SHP77 treated with DMSO at 0.1 percent for 48 hours (cell line): ENCODE measurements around the gene HDAC10.

ENCODE experiments used
- DNase-seq: peaks from one replicate; lab custom pipeline; 2025; lab: John Stamatoyannopoulos, UW

The HDAC10 gene

DNA sequence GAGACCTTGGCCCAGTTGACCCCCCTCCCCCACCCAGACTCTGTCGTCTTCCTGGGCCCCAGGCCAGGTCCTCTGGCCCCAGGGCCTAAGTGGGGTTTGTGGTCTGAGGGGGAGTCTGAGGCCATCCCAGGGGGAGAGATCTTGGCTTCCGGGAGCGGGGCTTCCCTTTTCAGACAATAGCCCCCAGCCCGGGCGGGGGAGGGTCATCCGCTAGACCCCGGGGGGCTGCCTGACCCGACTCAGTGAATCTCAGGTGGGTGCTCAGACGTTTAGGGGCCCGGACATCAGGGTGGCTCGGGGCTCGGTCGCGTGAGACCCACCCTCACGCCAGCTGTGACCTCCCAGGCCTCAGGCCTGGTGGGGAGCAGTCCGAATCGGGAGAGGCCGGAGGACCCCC, 18.5 kb upstream of the HDAC10 start:
- DNase-seq = no peak

DNA sequence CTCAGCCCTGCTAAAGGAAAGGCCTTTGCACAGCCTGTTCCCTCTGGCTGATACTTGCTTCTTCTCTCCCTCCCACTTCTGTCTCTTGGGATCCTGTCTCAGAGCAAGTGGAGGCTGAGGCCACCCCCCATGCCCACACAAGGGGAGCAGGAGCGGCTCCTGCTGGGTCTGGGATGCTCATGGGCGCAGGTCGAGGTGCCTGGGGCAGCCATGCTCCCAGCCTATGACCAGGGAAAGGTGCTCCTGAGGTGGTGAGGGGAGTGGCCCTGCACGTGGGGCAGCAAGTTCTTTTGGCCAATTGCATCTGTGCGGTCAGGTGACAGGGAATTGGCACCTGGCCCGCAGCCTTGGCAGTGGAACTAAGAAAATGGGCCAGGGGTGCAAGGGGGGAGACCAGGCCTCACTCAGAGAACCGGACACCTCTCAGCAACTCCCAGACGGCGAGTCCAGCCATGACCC, 17.6 kb upstream of the HDAC10 start:
- DNase-seq = no peak

GRCh38 chr22:50267591-50268390, 16.7 kb upstream of the HDAC10 start:
- no peak for DNase-seq

GRCh38 chr22:50266994-50267393, 15.9 kb upstream of the HDAC10 start:
- DNase-seq = no peak

GRCh38 chr22:50264946-50265669, 14.0 kb upstream of the HDAC10 start:
- no peak for DNase-seq

GRCh38 chr22:50264104-50264745, 13.2 kb upstream of the HDAC10 start:
- DNase-seq = no peak

GRCh38 chr22:50262973-50263617, 12.0 kb upstream of the HDAC10 start:
- no peak for DNase-seq

DNA sequence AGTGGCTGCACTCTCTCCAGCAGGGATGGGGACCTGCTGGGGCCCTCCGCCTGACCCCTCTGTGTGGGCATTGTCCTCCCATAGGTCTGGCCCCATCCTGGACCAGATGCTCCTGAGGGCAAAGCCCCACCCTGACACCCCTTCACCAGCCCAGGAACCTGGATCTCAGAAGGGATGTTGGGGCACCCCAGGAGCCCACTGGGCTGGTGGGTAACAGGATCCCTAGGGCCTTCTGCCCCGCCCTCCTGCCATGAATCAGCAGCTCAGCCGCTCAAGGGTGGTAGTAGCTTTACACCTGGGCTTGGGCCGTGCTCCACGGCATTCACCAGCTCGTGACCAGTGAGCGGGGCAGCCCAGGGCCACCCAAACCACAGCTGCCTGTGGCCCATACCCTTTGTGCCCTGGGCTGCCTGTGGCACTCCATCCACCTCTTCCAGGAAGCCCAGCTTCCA, 11.4 kb upstream of the HDAC10 start:
- DNase-seq = no peak

DNA sequence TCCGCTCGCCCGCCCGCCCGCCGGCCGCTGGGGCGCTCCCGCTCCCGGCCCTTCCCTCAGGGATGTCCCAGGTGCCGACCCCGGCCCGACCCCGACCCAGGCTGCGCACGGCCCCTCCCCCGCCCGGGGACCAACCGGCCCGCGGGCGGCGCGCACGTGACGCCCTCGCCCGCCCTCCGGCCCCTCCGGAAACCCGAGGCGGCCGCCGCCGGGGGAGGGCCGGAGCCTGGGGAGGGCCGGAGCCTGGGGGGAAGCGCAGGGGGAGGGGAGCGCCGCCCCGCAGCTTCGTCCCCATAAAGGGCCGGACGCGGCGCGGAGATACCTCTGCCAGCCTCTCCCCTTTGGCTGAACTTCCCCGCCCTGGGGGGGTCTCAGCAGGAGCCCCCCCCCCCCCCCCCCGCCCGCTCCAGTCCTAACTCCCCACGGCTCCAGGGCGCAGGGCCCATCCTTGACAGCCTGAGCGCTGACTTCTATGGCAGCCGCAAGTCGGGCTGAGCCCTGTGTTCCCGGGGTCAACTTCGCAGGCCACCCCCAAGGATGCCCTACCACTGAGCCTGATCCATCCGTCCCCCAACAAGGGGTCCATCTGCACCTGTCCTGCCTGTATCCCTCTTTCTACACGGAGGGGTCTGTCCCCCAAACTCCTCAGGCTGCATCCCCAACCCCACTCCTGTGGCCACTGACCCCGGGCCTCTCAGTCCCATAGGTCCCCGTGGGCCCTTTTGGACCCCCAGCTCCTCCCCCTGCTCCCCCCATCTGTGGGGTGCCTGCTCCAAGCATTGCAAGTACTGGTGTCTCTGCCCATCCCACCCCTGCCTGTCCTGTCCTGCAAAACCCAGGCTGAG, 10.8 kb upstream of the HDAC10 start, which contains the start of gene MAPK12:
MAPK12 (minus strand) TSS at position 69 of the 845 bp plus-strand sequence. CDS start 174 bp downstream, outside the sequence.
- DNase-seq = no peak

DNA sequence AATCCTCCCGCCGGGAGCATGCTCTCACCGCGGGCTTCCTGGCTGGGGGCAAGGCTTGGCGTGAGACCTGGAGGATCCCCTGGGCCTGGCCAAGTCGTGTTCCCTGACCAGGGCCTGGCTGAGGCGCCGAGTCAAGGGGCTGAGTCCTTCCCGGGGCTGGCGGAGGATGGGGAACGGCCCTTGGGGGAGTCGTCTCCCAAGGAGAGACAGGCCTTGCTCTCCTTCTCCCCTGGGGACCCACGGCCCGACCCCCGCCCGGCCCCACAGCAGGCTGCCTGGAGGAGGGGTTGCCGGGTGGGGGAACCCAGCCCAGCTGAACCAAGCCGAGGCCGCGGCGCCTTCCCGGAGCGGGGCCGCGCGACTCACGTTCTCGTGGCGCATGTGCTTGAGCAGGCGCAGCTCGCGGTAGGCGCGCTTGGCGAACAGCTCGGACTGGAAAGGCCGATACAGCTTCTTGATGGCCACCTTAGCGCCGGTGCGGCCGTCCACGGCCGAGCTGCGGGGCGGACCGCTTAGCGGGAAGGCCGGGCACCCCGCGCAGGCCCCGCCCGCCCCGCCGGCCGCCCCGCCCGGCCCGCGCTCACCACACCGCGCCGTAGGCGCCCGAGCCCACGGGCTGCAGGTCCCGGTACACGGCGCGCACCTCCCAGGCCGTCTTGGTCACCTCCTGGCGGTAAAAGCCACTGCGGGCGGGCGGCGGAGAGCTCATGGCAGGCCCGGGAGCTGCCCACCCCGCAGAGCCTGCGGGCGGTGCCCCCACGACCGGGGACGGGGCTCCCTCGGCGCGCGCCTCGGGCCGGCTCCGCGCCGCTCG, 9.9 kb upstream of the HDAC10 start:
- DNase-seq = no peak

- no peak for DNase-seq
Measured at GRCh38 chr22:50260434-50260800, 9.4 kb upstream of the HDAC10 start.

GRCh38 chr22:50259302-50259701, 8.2 kb upstream of the HDAC10 start:
- no peak for DNase-seq

DNA sequence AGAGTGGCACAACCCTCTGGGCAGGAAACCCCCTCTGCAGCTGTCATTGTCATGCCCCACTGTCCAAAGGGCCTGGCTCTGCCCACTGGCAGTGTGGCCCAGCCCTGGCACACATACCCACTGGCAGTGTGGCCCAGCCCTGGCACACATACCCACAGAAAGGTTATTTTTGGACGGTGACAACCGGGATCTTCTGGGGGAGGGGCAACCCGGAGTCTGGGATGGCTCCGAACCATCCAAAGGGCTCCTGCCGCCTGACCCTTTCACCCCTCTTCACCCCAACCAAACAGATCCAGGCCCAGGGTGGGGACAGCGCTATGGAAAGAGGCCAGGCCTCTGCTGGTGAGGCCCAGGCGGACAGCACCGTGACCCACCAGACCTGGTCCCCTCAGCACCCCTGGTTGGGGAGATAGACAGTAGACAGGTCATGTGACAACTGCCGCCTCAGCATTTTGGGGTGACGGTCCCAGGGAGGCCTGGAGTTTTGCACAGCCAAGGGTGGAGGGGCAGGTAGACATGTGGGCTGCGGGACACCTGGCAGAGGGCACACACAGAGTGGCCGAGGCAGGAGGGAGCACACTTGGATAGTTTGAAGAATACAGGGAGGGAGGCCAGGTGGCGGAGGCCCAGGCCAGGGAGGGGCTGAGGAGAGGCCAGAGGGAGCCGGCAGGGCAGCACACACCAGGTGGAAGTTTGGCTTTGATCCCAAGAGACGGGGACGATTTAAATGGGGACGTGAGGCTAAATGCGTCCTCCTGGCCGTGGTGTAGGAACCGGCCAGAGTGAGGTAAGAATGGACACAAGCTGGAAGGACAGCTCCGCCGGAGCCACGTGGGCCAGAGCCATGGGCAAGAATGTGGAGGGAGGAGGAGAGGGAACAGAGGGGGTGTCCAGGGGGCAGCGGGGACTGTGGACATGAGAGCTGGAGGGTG, 7.6 kb upstream of the HDAC10 start:
- DNase-seq = no peak

DNA sequence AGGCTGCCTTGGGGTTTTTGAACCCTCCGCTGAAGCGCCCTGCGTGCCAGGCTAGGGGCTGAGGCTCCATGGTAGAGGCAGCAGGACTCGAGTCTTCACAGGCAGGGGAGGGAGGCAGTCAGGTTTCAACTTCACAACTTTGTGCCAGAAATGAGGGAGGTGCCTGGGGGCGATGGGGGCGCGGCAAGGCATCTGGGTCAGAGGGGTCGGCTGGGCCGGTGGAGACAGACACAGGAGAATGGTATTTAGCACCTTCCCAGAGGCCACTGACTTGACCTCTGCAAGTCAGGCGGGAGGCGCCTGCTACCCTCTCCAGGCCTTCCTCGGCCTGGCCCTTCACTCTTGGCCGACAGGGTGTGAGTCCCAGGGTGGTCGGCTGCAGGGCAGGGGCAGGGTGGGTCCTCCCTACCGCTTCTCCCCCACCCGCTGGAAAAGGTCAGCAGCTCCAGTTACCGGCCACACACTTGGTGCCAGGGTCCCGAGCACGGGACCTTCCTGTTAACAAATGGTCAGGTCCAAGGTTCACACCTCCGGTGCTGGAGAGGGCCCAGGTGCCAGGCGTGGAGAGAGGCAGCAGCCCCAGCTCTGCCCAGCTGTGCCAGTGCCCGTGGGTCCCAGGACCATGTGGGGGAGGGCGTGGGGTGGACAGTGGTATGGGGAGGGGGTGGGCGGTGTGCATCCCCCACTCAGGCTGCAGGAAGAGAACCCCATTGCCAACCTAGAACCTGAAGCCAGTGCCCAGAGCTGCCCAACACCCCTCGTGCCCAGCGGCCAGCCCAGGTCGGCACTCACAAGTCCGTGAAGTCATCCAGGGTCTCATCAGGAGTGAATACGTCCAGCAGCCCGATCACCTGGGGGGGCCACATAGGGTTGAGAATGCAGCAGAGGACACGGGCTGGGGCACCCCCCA, 6.6 kb upstream of the HDAC10 start:
- no peak for DNase-seq

DNA sequence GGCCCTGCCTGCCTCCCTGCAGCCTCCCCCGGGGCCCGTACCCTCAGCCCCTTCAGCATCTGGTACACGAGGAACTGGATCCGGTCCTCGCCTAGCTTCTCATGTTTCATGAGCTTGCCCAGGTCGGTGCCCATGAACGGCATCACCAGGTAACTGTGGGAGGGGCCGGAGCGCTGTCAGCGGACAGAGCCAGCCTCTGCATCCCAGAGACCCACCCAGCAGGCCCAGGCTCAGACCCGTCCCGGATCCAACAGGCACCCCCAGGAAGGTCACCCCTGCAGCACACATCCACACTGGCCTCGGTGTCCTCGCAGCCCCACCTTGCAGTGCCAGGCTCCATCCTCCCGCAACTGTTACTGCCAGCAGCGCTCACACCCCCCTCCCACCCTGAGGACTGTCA, 6.0 kb upstream of the HDAC10 start:
- DNase-seq = no peak

- DNase-seq = no peak
Measured at GRCh38 chr22:50256258-50256862, 5.3 kb upstream of the HDAC10 start.

GRCh38 chr22:50255607-50256006, 4.5 kb upstream of the HDAC10 start:
- no peak for DNase-seq

DNA sequence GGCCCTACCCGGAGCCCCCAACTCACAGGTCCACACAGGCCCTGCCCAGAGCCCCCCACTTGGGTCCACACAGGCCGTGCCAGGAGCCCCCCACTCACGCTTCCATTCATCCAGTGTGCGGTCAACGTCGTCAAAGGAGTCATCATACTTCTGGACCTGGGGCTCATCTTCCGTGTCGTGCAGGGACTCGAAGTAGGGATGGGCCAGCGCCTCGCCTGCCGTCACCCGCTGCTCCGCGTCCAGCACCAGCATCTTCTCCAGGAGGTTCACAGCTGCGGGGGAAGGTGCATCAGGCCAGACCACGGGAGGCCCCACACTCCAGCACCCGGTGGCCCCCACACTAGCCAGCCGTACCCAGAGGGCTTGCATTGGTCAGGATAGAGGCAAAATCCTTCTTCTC, 4.0 kb upstream of the HDAC10 start:
- DNase-seq = no peak
